ENCODE measurements around the gene TDRD1.

Gene TDRD1

GRCh38 chr10:114188900-114189299, 9.7 kb downstream of the TDRD1 start:
- no peak for TF ChIP-seq CTCF (conservative IDR thresholded peaks at IDR 0.05; ENCODE audit: low read depth, low read length)
- H3K27ac ChIP-seq = no peak overlapping the region

GRCh38 chr10:114189700-114190099, 10.5 kb downstream of the TDRD1 start:
- Histone ChIP-seq H3K4me2 (no peak overlapping the region), H3K4me3 (IDR thresholded peaks at IDR 0.05; ENCODE audit: insufficient read depth, low read depth, low read length) (no peak overlapping the region), H3K79me2 (ENCODE audit: insufficient read depth, low read depth) (no peaks in the 10 kb centered on the region), H3K36me3 (ENCODE audit: insufficient read depth) (no peaks in the 10 kb centered on the region), H3K27me3 (ENCODE audit: insufficient read depth, low read depth) (no peaks in the 10 kb centered on the region), H3K4me1 (ENCODE audit: low read depth, poor library complexity, severe bottlenecking) (peaks cover 10% of the 10 kb centered on the region), H3K9ac (no peak overlapping the region), H4K20me1 (ENCODE audit: insufficient read depth) (no peaks in the 10 kb centered on the region), H2AFZ (ENCODE audit: low read depth) (no peak overlapping the region), H3K27ac (no peak overlapping the region)
- TF ChIP-seq CTCF (conservative IDR thresholded peaks at IDR 0.05; ENCODE audit: low read depth, low read length) = no peak

More at GRCh38 chr10:114188900-114189299, 9.7 kb downstream of the TDRD1 start:
- Histone ChIP-seq H3K4me1 (ENCODE audit: low read depth, poor library complexity, severe bottlenecking) (peaks cover 2% of the 10 kb centered on the region), H4K20me1 (ENCODE audit: insufficient read depth) (no peaks in the 10 kb centered on the region), H3K4me2 (no peak overlapping the region), H3K27me3 (ENCODE audit: insufficient read depth, low read depth) (no peaks in the 10 kb centered on the region), H3K9ac (no peak overlapping the region), H2AFZ (ENCODE audit: low read depth) (no peak overlapping the region), H3K4me3 (IDR thresholded peaks at IDR 0.05; ENCODE audit: insufficient read depth, low read depth, low read length) (no peak overlapping the region), H3K79me2 (ENCODE audit: insufficient read depth, low read depth) (no peaks in the 10 kb centered on the region), H3K36me3 (ENCODE audit: insufficient read depth) (no peaks in the 10 kb centered on the region)

- Histone ChIP-seq H3K27me3 (ENCODE audit: insufficient read depth, low read depth) (no peaks in the 10 kb centered on the region), H3K4me2 (peak overlapping the region; percentile 25), H3K27ac (peak overlapping the region; percentile 19; the same call in 1 of the 2 replicates), H3K4me1 (ENCODE audit: low read depth, poor library complexity, severe bottlenecking) (peaks cover 33% of the 10 kb centered on the region), H4K20me1 (ENCODE audit: insufficient read depth) (no peaks in the 10 kb centered on the region), H3K36me3 (ENCODE audit: insufficient read depth) (no peaks in the 10 kb centered on the region), H3K4me3 (IDR thresholded peaks at IDR 0.05; ENCODE audit: insufficient read depth, low read depth, low read length) (no peak overlapping the region), H3K9ac (no peak overlapping the region), H3K79me2 (ENCODE audit: insufficient read depth, low read depth) (no peaks in the 10 kb centered on the region), H2AFZ (ENCODE audit: low read depth) (no peak overlapping the region)
- TF ChIP-seq CTCF (conservative IDR thresholded peaks at IDR 0.05; ENCODE audit: low read depth, low read length) = no peak
Observed at GRCh38 chr10:114195079-114195478, 15.9 kb downstream of the TDRD1 start.

GRCh38 chr10:114199239-114199638, 20.1 kb downstream of the TDRD1 start:
- H4K20me1 ChIP-seq (ENCODE audit: insufficient read depth) = no peaks in the 10 kb centered on the region
- TF ChIP-seq CTCF (conservative IDR thresholded peaks at IDR 0.05; ENCODE audit: low read depth, low read length) = no peak
- no peaks in the 10 kb centered on the region for H3K36me3 ChIP-seq (ENCODE audit: insufficient read depth)
- H3K27me3 ChIP-seq (ENCODE audit: insufficient read depth, low read depth) = no peaks in the 10 kb centered on the region
- peaks cover 28% of the 10 kb centered on the region for H3K4me1 ChIP-seq (ENCODE audit: low read depth, poor library complexity, severe bottlenecking)
- H3K4me3 ChIP-seq (IDR thresholded peaks at IDR 0.05; ENCODE audit: insufficient read depth, low read depth, low read length) = no peak overlapping the region
- no peak overlapping the region for H3K27ac ChIP-seq
- no peak overlapping the region for H2AFZ ChIP-seq (ENCODE audit: low read depth)
- H3K9ac ChIP-seq = no peak overlapping the region
- no peak overlapping the region for H3K4me2 ChIP-seq
- no peaks in the 10 kb centered on the region for H3K79me2 ChIP-seq (ENCODE audit: insufficient read depth, low read depth)
